ENCODE data around the gene EIPR1.

EIPR1 gene

DNA sequence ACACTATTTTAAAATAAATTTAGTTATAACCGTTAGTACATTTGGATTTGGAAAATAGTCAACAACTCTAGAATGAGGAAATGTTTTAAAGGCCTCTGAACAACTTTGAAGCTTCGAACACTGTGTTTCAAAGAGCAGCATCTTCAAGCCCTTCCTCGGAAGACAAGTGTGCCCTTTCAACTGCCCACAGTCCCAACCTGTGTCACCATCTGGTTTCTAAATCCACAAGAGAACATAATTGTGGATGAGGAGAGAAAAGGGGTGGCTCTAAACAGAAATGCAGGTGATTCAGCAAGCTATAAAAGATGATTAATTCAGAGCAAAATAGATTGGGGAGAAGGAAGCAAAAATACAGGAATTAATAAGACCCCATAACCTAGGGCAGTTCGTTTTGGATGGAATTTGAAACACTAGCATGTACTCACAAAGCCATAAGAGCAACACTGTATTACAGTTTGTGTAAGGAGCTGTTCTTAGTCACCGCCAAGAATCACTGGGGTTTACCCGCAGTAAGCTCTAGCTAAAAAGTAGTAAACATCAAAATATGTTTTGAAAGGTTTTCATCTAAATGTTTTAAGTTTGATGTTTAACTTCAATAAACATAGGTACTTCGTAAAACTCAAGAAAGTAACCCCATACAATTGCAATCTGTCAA is 160.7 kb downstream of the EIPR1 start:
- no peaks in the 10 kb centered on the region for H3K27me3 ChIP-seq
- DNase-seq = no peak
- H3K4me1 ChIP-seq = no peaks in the 10 kb centered on the region
- no peak overlapping the region for H3K4me3 ChIP-seq (ENCODE audit: low read depth, low read length)
- H3K9me3 ChIP-seq = no peaks in the 10 kb centered on the region
- H3K36me3 ChIP-seq = no peaks in the 10 kb centered on the region
- TF ChIP-seq, protein P1, sequence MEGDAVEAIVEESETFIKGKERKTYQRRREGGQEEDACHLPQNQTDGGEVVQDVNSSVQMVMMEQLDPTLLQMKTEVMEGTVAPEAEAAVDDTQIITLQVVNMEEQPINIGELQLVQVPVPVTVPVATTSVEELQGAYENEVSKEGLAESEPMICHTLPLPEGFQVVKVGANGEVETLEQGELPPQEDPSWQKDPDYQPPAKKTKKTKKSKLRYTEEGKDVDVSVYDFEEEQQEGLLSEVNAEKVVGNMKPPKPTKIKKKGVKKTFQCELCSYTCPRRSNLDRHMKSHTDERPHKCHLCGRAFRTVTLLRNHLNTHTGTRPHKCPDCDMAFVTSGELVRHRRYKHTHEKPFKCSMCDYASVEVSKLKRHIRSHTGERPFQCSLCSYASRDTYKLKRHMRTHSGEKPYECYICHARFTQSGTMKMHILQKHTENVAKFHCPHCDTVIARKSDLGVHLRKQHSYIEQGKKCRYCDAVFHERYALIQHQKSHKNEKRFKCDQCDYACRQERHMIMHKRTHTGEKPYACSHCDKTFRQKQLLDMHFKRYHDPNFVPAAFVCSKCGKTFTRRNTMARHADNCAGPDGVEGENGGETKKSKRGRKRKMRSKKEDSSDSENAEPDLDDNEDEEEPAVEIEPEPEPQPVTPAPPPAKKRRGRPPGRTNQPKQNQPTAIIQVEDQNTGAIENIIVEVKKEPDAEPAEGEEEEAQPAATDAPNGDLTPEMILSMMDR (IDR thresholded peaks at IDR 0.05; ENCODE audit: low read depth, low read length) = no peak

DNA sequence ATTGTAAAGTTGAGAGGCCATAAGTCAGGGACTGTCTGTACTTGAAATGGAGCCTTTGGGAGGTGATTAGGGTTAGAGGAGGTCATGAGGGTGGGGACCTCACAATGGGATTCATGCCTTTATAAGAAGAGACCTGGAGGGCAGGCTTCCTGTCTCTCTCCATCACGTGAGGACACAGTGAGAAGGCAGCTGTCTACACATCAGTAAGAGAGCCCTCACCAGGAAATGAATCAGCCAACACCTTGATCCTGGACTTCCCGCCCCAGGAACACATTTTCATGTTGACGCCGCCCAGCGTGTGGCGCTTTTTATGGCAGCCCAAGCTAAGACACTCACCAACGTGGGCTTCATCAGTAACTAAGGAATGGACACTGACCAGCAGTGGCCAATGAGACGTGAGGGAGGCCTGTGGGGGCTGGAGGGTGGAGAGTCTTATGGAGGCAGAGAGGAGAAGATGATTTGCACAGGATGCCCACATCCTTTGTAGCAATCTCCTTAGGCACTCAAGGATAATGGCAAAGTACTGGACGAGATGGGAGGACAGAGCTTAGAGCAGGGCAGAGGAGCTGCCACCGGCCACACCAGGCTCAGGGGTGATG is 162.7 kb downstream of the EIPR1 start:
- Histone ChIP-seq H3K36me3 (no peaks in the 10 kb centered on the region), H3K4me1 (no peaks in the 10 kb centered on the region), H3K9me3 (no peaks in the 10 kb centered on the region), H3K27me3 (no peaks in the 10 kb centered on the region), H3K4me3 (ENCODE audit: low read depth, low read length) (no peak overlapping the region)
- TF ChIP-seq, protein P1 (IDR thresholded peaks at IDR 0.05; ENCODE audit: low read depth, low read length) = no peak
- DNase-seq = no peak

DNA sequence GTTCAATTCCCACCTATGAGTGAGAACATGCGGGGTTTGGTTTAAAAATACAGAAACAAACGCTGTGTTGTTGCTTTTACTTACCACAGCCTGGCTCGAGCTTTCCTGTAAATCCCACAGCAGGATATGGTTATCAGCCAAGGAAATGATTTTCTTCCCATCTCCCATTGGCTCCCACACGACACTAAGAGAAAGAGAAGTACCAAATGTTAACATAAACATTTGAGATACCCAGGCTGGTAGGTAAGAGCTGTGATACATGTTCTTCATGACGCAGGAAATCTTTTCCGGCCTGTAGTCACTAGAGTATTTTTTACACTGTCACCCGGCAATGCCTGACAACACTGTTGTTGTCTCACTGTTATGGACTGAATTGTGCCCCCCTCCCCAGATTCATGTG is 163.6 kb downstream of the EIPR1 start:
- Histone ChIP-seq H3K36me3 (no peaks in the 10 kb centered on the region), H3K9me3 (no peaks in the 10 kb centered on the region), H3K4me3 (ENCODE audit: low read depth, low read length) (no peak overlapping the region), H3K4me1 (no peaks in the 10 kb centered on the region), H3K27me3 (no peaks in the 10 kb centered on the region)
- TF ChIP-seq, protein P1 (IDR thresholded peaks at IDR 0.05; ENCODE audit: low read depth, low read length) = no peak
- no peak for DNase-seq

DNA sequence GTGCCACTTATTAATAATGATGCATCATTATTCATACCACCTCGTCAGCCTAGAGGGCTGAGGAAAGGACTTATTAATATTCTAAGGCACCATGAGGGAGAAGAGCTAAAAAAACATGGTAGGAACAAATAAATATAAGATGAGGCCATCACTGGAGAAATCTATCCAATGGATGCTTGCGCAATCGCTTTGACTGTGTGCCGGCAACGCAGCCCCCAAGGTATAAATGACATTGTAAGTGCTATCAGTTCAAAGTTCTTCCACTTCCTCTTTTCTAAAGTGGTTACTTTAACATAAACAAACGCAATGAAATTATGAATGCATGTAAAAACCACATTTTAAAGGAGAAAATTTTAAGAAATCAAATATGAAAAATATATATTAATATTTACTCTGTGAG is 164.6 kb downstream of the EIPR1 start:
- Histone ChIP-seq H3K27me3 (no peaks in the 10 kb centered on the region), H3K9me3 (no peaks in the 10 kb centered on the region), H3K36me3 (no peaks in the 10 kb centered on the region), H3K4me1 (no peaks in the 10 kb centered on the region), H3K4me3 (ENCODE audit: low read depth, low read length) (no peak overlapping the region)
- no peak for DNase-seq
- TF ChIP-seq, protein P1 (IDR thresholded peaks at IDR 0.05; ENCODE audit: low read depth, low read length) = no peak

DNA sequence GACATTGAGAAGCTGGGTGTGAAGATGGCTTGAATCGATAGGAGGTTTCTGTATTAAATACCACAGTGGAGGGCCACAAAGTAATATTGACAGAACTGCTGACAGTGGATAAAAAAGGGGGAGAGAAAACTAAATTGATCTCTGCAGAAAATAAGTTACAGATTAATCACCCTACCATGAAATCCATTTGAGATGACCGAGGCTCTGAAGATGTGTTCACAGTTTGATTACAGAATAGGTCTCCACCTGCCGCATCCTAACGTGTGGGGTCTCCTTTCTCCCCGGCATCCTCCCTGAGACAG is 165.6 kb downstream of the EIPR1 start:
- no peaks in the 10 kb centered on the region for H3K4me1 ChIP-seq
- TF ChIP-seq, protein P1 (IDR thresholded peaks at IDR 0.05; ENCODE audit: low read depth, low read length) = no peak
- no peak overlapping the region for H3K4me3 ChIP-seq (ENCODE audit: low read depth, low read length)
- DNase-seq = no peak
- no peaks in the 10 kb centered on the region for H3K36me3 ChIP-seq
- no peaks in the 10 kb centered on the region for H3K9me3 ChIP-seq
- H3K27me3 ChIP-seq = no peaks in the 10 kb centered on the region

DNA sequence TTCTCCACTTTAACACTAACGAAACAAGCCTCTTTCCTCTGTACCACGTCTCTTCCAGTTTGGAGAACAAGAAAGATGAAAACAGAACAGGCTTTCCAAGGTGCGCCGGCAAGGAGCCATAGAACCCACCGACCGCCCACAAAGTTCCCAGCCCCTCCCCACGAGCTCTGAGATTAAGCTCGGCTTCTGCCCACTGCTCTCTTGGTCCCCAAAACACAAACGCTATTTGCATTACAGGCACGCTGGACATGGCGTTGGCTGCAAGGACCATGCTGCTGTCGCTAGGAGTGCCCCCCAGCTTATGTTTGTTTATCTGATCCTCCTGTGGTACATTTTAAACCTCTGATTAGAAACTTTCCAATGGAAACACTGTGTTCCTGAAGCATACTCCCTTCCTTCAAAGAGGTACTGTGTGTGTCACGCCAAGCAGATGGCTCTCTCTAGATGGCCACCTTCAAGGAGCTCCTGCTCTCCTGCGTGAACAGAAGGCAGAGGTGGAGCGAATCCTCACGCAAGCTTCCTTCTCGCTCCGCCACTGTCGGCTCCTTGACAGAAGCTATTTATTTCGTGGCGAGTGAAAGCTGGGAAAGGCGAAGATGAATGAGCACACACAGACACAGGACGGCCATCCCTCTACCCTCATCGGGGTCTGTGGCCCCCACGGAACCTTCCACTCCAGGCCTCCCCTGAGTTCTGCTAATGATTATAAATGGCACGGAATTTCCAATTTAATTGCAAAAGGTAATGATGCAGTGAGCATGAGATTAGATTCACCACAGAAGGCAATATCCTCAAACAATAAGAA is 166.2 kb downstream of the EIPR1 start:
- Histone ChIP-seq H3K9me3 (no peaks in the 10 kb centered on the region), H3K27me3 (no peaks in the 10 kb centered on the region), H3K4me3 (ENCODE audit: low read depth, low read length) (no peak overlapping the region), H3K36me3 (no peaks in the 10 kb centered on the region), H3K4me1 (no peaks in the 10 kb centered on the region)
- TF ChIP-seq, protein P1 (IDR thresholded peaks at IDR 0.05; ENCODE audit: low read depth, low read length) = no peak
- DNase-seq = no peak
